H9 (cell line): ENCODE data around the gene TST. TPM values are rescaled to one million over a fixed set of nuclear protein-coding genes. Genes with fewer than 3 reads are reported as not detected.
A peak's percentile ranks its signal among the peaks of the same experiment; 100 is the strongest.

ENCODE experiments used
- DNase-seq: peaks from one replicate; pipeline ENCODE4 v3.0.0-alpha.2; 2017
- H2AFZ ChIP-seq: one replicate; pipeline ENCODE4 v1.6.1; 2013; ENCODE audit warnings: mild to moderate bottlenecking, low read length, control low read depth, moderate library complexity
- H2AK5ac ChIP-seq: 2 replicates; pipeline ENCODE4 v1.6.1; 2013; ENCODE audit warnings: low read length, control low read depth, mixed read lengths; ENCODE audit not compliant: insufficient read length
- H2BK120ac ChIP-seq: one replicate; pipeline ENCODE4 v1.6.1; 2013; ENCODE audit warnings: low read depth, mild to moderate bottlenecking, low read length, control low read depth, inconsistent platforms; ENCODE audit not compliant: poor library complexity, severe bottlenecking
- H2BK12ac ChIP-seq: 2 replicates; pipeline ENCODE4 v1.6.1; 2013; ENCODE audit warnings: low read length, control low read depth, mixed read lengths, low read depth; ENCODE audit not compliant: insufficient read length
- H2BK15ac ChIP-seq: 2 replicates; pipeline ENCODE4 v1.6.1; 2013; ENCODE audit warnings: low read depth, low read length, control low read depth
- H2BK20ac ChIP-seq: one replicate; pipeline ENCODE4 v1.6.1; 2013; ENCODE audit warnings: low read depth, mild to moderate bottlenecking, low read length, control low read depth, inconsistent platforms; ENCODE audit not compliant: poor library complexity, severe bottlenecking
- H2BK5ac ChIP-seq: 2 replicates; pipeline ENCODE4 v1.6.1; 2013; ENCODE audit warnings: low read length, control low read depth, mixed read lengths; ENCODE audit not compliant: insufficient read length
- H3K14ac ChIP-seq: 2 replicates; pipeline ENCODE4 v1.6.1; 2013; ENCODE audit warnings: low read length, control low read depth; ENCODE audit not compliant: insufficient read depth
- H3K18ac ChIP-seq: 2 replicates; pipeline ENCODE4 v1.6.1; 2013; ENCODE audit warnings: low read depth, mild to moderate bottlenecking, mixed read lengths, low read length, control low read depth; ENCODE audit not compliant: insufficient read length
- H3K23ac ChIP-seq: 2 replicates; pipeline ENCODE4 v1.6.1; 2013; ENCODE audit warnings: low read length, control low read depth, mixed read lengths, low read depth; ENCODE audit not compliant: insufficient read length
- H3K23me2 ChIP-seq: 2 replicates; pipeline ENCODE4 v1.6.1; 2013; ENCODE audit warnings: low read depth, mild to moderate bottlenecking, mixed read lengths, low read length, control low read depth; ENCODE audit not compliant: insufficient read length, poor library complexity, severe bottlenecking
- H3K27ac ChIP-seq: 2 replicates; pipeline ENCODE4 v1.5.1; 2013; ENCODE audit warnings: low read length, control low read depth, mixed read lengths, low read depth; ENCODE audit not compliant: insufficient read length
- H3K27me3 ChIP-seq: 2 replicates; pipeline ENCODE4 v1.6.1; 2013; ENCODE audit warnings: low read length, control low read depth, inconsistent platforms; ENCODE audit not compliant: insufficient read depth
- H3K4ac ChIP-seq: 2 replicates; pipeline ENCODE4 v1.6.1; 2013; ENCODE audit warnings: low read depth, mild to moderate bottlenecking, control low read depth, inconsistent platforms, low read length, moderate library complexity
- H3K4me1 ChIP-seq: 2 replicates; pipeline ENCODE4 v1.6.1; 2013; ENCODE audit warnings: low read length, control low read depth, inconsistent platforms; ENCODE audit not compliant: insufficient read depth
- H3K4me2 ChIP-seq: 2 replicates; pipeline ENCODE4 v1.6.1; 2013; ENCODE audit warnings: low read length, control low read depth, mixed read lengths; ENCODE audit not compliant: insufficient read length, insufficient read depth
- H3K56ac ChIP-seq: 2 replicates; pipeline ENCODE4 v1.6.1; 2013; ENCODE audit warnings: low read depth, mild to moderate bottlenecking, mixed read lengths, low read length, control low read depth; ENCODE audit not compliant: insufficient read length
- H3K79me1 ChIP-seq: 2 replicates; pipeline ENCODE4 v1.6.1; 2013; ENCODE audit warnings: low read depth, mild to moderate bottlenecking, moderate library complexity, low read length, control low read depth, inconsistent platforms; ENCODE audit not compliant: insufficient read depth, poor library complexity, severe bottlenecking
- H3K79me2 ChIP-seq: 2 replicates; pipeline ENCODE4 v1.6.1; 2013; ENCODE audit warnings: low read length, control low read depth, inconsistent platforms; ENCODE audit not compliant: insufficient read depth
- H3K9ac ChIP-seq: 2 replicates; pipeline ENCODE4 v1.6.1; 2013; ENCODE audit warnings: low read length, control low read depth, mixed read lengths; ENCODE audit not compliant: insufficient read length; ENCODE audit errors: extremely low read depth
- H3K9me3 ChIP-seq: one replicate; pipeline ENCODE4 v1.6.1; 2013; ENCODE audit warnings: low read depth, low read length, inconsistent platforms; ENCODE audit not compliant: control insufficient read depth
- H3T11ph ChIP-seq: one replicate; pipeline ENCODE4 v1.6.1; 2013; ENCODE audit warnings: mild to moderate bottlenecking, low read length, control low read depth, inconsistent platforms
- H4K20me1 ChIP-seq: one replicate; pipeline ENCODE4 v1.6.1; 2013; ENCODE audit not compliant: control insufficient read depth, insufficient read length, insufficient read depth
- H4K5ac ChIP-seq: 2 replicates; pipeline ENCODE4 v1.6.1; 2013; ENCODE audit warnings: low read depth, mild to moderate bottlenecking, mixed read lengths, low read length, control low read depth; ENCODE audit not compliant: insufficient read length
- H4K8ac ChIP-seq: replicated peaks from 2 replicates; pipeline ENCODE4 v1.6.1; 2013; ENCODE audit warnings: low read length, control low read depth, mixed read lengths, low read depth; ENCODE audit not compliant: insufficient read length
- H4K91ac ChIP-seq: 2 replicates; pipeline ENCODE4 v1.6.1; 2013; ENCODE audit warnings: low read depth, mild to moderate bottlenecking, moderate library complexity, mixed read lengths, low read length, control low read depth; ENCODE audit not compliant: insufficient read length
- H3K27ac Mint-ChIP-seq, 3 experiments: 2 replicates in 2 of 3; 3 replicates in 1 of 3; pipeline ENCODE4 v1.8.0; 2020 to 2021; ENCODE audit warnings: mixed read lengths in 3 of 3, mild to moderate bottlenecking in 1 of 3, moderate library complexity in 1 of 3
- H3K27me3 Mint-ChIP-seq: 2 replicates; pipeline ENCODE4 v1.8.0; 2021; ENCODE audit warnings: low read depth, mild to moderate bottlenecking, moderate library complexity, mixed read lengths
- H3K36me3 Mint-ChIP-seq, 3 experiments: 2 replicates in 2 of 3; 3 replicates in 1 of 3; pipeline ENCODE4 v1.8.0; 2020 to 2021; ENCODE audit warnings: low read depth in 3 of 3, mixed read lengths in 3 of 3; ENCODE audit not compliant: insufficient read depth in 1 of 3
- H3K4me1 Mint-ChIP-seq, 2 experiments: 2 replicates each; pipeline ENCODE4 v1.8.0; 2020; ENCODE audit warnings: mixed read lengths in 2 of 2
- H3K4me3 Mint-ChIP-seq, 2 experiments: 2 replicates in 1 of 2; 3 replicates in 1 of 2; pipeline ENCODE4 v1.8.0; 2020 to 2021; ENCODE audit warnings: mild to moderate bottlenecking in 2 of 2, mixed read lengths in 2 of 2, moderate library complexity in 1 of 2
- H3K9me3 Mint-ChIP-seq, 2 experiments: 2 replicates in 1 of 2; 3 replicates in 1 of 2; pipeline ENCODE4 v1.8.0; 2020; ENCODE audit warnings: mild to moderate bottlenecking in 2 of 2, mixed read lengths in 2 of 2, moderate library complexity in 1 of 2
- WGBS: extraction: QIAGEN DNeasy Blood & Tissue Kit; methylation state at CpG from one replicate; pipeline ENCODE4 v1.1.7; 2013; ENCODE audit warnings: missing lambda C conversion rate, low lambda C conversion rate, mixed read lengths; ENCODE audit not compliant: insufficient read length; ENCODE audit errors: extremely low coverage; 5-methylcytosine and 5-hydroxymethylcytosine counted together
- total RNA-seq: library from RNA; stranded (reverse); gene quantifications from 2 replicates; pipeline ENCODE4 v1.2.1, GENCODE V29; 2021
- TF ChIP-seq, protein P1 (sequence below): fragments of 200-600 bp; sonication (generic); conservative IDR thresholded peaks from 3 replicates; pipeline ENCODE4 v1.8.0; 2021; ENCODE audit warnings: antibody characterized with exemption, mild to moderate bottlenecking

The TST gene
- total RNA-seq, 1 experiment from 2014 or later = 31.9 TPM

DNA sequence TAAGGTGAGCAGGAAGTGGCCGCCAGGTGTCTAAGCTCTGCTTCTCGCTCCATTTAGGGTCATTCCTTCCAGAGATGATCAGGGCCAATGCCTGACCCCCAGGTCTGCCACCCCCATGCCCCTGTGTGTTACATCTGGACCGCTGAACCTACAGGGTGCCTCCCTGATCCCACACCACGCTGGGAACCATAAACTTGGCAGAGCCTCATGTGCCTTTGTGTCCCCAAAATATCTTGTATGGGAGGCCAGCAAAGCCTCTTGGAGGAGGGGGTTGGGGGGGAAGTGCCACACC lies 3.7 kb downstream of the TST start:
- no peaks in the 10 kb centered on the region for H3K9me3 ChIP-seq
- Mint-ChIP-seq H3K27ac (no peak overlapping the region; a peak in 3 of 7 replicates), H3K4me1 (peaks cover 19 to 21% of the 10 kb centered on the region in 2 experiments), H3K4me3 (no peak overlapping the region), H3K36me3 (peaks cover 5 to 14% (median 13%) of the 10 kb centered on the region in 3 experiments; a peak in 6 of 7 replicates), H3K9me3 (no peaks in the 10 kb centered on the region), H3K27me3 (no peaks in the 10 kb centered on the region; the same call in 1 of the 2 replicates)
- no peak overlapping the region for H3K14ac ChIP-seq
- peaks cover 3% of the 10 kb centered on the region for H3K23me2 ChIP-seq
- H4K91ac ChIP-seq = no peak overlapping the region
- no peak overlapping the region for H2AFZ ChIP-seq
- H2BK120ac ChIP-seq = no peak overlapping the region
- WGBS = no CpG with 5 or more reads among the region's 4 CpGs
- H4K5ac ChIP-seq = no peak overlapping the region
- no peak overlapping the region for H4K8ac ChIP-seq
- H3K56ac ChIP-seq = no peak overlapping the region
- H3K9ac ChIP-seq = no peak overlapping the region
- H3K79me2 ChIP-seq = peaks cover 2% of the 10 kb centered on the region; the same call in 1 of the 2 replicates
- H3K18ac ChIP-seq = no peak overlapping the region
- H3K27ac ChIP-seq = no peak overlapping the region
- H2BK12ac ChIP-seq = no peak overlapping the region
- H3T11ph ChIP-seq = no peak overlapping the region
- TF ChIP-seq, protein P1, sequence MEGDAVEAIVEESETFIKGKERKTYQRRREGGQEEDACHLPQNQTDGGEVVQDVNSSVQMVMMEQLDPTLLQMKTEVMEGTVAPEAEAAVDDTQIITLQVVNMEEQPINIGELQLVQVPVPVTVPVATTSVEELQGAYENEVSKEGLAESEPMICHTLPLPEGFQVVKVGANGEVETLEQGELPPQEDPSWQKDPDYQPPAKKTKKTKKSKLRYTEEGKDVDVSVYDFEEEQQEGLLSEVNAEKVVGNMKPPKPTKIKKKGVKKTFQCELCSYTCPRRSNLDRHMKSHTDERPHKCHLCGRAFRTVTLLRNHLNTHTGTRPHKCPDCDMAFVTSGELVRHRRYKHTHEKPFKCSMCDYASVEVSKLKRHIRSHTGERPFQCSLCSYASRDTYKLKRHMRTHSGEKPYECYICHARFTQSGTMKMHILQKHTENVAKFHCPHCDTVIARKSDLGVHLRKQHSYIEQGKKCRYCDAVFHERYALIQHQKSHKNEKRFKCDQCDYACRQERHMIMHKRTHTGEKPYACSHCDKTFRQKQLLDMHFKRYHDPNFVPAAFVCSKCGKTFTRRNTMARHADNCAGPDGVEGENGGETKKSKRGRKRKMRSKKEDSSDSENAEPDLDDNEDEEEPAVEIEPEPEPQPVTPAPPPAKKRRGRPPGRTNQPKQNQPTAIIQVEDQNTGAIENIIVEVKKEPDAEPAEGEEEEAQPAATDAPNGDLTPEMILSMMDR = 0 out of 3 replicates have a peak, but pooled peaks have one; percentile 10
- peaks cover 3% of the 10 kb centered on the region for H4K20me1 ChIP-seq
- H3K4ac ChIP-seq = no peak overlapping the region
- H2BK5ac ChIP-seq = no peak overlapping the region
- peaks cover 6% of the 10 kb centered on the region; the same call in 1 of the 2 replicates for H3K4me1 ChIP-seq
- no peak for DNase-seq
- no peaks in the 10 kb centered on the region for H3K27me3 ChIP-seq
- no peak overlapping the region for H2BK15ac ChIP-seq
- H2AK5ac ChIP-seq = no peak overlapping the region
- H3K79me1 ChIP-seq = no peaks in the 10 kb centered on the region
- no peak overlapping the region for H3K4me2 ChIP-seq
- no peak overlapping the region for H3K23ac ChIP-seq
- H2BK20ac ChIP-seq = no peak overlapping the region
